HepG2 (cell line): ENCODE data around the gene HTRA2. TPM values are rescaled to one million over a fixed set of nuclear protein-coding genes. Genes with fewer than 3 reads are reported as not detected.

Source experiments
- CEBPB ChIP-seq: IDR thresholded peaks from 2 replicates; pipeline ENCODE4 v1.6.1; 2011; ENCODE audit warnings: low read depth, low read length, improper control_type of control experiment, borderline replicate concordance
- ERF ChIP-seq: IDR thresholded peaks from 2 replicates; pipeline ENCODE4 v1.6.1; 2018; ENCODE audit warnings: missing biosample characterization, missing genetic modification reagents
- GATAD1 ChIP-seq: IDR thresholded peaks from 2 replicates; pipeline ENCODE4 v1.6.1; 2016; ENCODE audit warnings: missing genetic modification reagents, missing compliant biosample characterization
- GMEB2 ChIP-seq: IDR thresholded peaks from 2 replicates; pipeline ENCODE4 v1.6.1; 2016; ENCODE audit warnings: missing biosample characterization, missing genetic modification reagents, low read depth
- JARID2 ChIP-seq: sonication (generic); formaldehyde crosslinking; IDR thresholded peaks from 2 replicates; pipeline ENCODE4 v1.8.1; 2023; ENCODE audit warnings: missing genetic modification reagents, inconsistent platforms; ENCODE audit not compliant: insufficient replicate concordance
- KLF16 ChIP-seq, 2 experiments: sonication (generic) in 1 of 2; formaldehyde crosslinking in 1 of 2; IDR thresholded peaks; 2 replicates each; pipeline versions ENCODE4 v1.6.1 to v1.8.0; 2016 to 2023; ENCODE audit warnings: missing genetic modification reagents in 2 of 2, missing compliant biosample characterization in 1 of 2
- LCORL ChIP-seq, 2 experiments: fragments of 450-650 bp in 1 of 2; sonication (generic) in 1 of 2; formaldehyde crosslinking in 1 of 2; IDR thresholded peaks; 2 replicates each; pipeline versions ENCODE4 v1.5.0 to v1.6.1; 2017 to 2020; ENCODE audit warnings: antibody characterized with exemption in 1 of 2, missing genetic modification reagents in 1 of 2
- MBD4 ChIP-seq: IDR thresholded peaks from 2 replicates; pipeline ENCODE4 v1.6.1; 2012; ENCODE audit warnings: low read length, inconsistent platforms, borderline replicate concordance
- NFYC ChIP-seq: IDR thresholded peaks from 2 replicates; pipeline ENCODE4 v1.6.1; 2016; ENCODE audit warnings: missing genetic modification reagents, missing compliant biosample characterization
- RARA ChIP-seq: IDR thresholded peaks from 2 replicates; pipeline ENCODE4 v1.6.1; 2016; ENCODE audit warnings: missing genetic modification reagents, missing compliant biosample characterization
- SETDB1 ChIP-seq: sonication (generic); formaldehyde crosslinking; IDR thresholded peaks from 2 replicates; pipeline ENCODE4 v1.5.1; 2020; ENCODE audit warnings: missing genetic modification reagents, mild to moderate bottlenecking, borderline replicate concordance
- SMAD9 ChIP-seq: sonication (generic); formaldehyde crosslinking; IDR thresholded peaks from 2 replicates; pipeline ENCODE4 v1.5.1; 2020; ENCODE audit warnings: mild to moderate bottlenecking, missing genetic modification reagents
- SRY ChIP-seq: sonication (generic); formaldehyde crosslinking; IDR thresholded peaks from 2 replicates; pipeline ENCODE4 v1.8.0; 2022; ENCODE audit warnings: mild to moderate bottlenecking, missing genetic modification reagents
- THYN1 ChIP-seq: sonication (generic); formaldehyde crosslinking; IDR thresholded peaks from 2 replicates; pipeline ENCODE4 v1.8.1; 2023; ENCODE audit warnings: low read depth, mild to moderate bottlenecking, moderate library complexity, missing genetic modification reagents, borderline replicate concordance
- ZBTB34 ChIP-seq: sonication (generic); formaldehyde crosslinking; IDR thresholded peaks from 2 replicates; pipeline ENCODE4 v1.8.0; 2022; ENCODE audit warnings: mild to moderate bottlenecking, missing genetic modification reagents
- ZKSCAN1 ChIP-seq: fragments of 150-350 bp; IDR thresholded peaks from 2 replicates; pipeline ENCODE4 v1.6.1; 2014; ENCODE audit warnings: low read length
- ZMYM2 ChIP-seq: sonication (generic); formaldehyde crosslinking; IDR thresholded peaks from 2 replicates; pipeline ENCODE4 v1.8.0; 2022; ENCODE audit warnings: mild to moderate bottlenecking, missing genetic modification reagents
- ZNF431 ChIP-seq: sonication (generic); formaldehyde crosslinking; IDR thresholded peaks from 2 replicates; pipeline ENCODE4 v1.9.0; 2022; ENCODE audit warnings: missing genetic modification reagents, low read depth, mild to moderate bottlenecking, borderline replicate concordance
- ZNF543 ChIP-seq: sonication (generic); formaldehyde crosslinking; IDR thresholded peaks from 2 replicates; pipeline ENCODE4 v1.4.0; 2020; ENCODE audit warnings: mild to moderate bottlenecking, missing genetic modification reagents
- ZNF549 ChIP-seq: sonication (generic); formaldehyde crosslinking; IDR thresholded peaks from 2 replicates; pipeline ENCODE4 v1.5.0; 2020; ENCODE audit warnings: missing genetic modification reagents
- ZNF562 ChIP-seq: sonication (generic); formaldehyde crosslinking; IDR thresholded peaks from 2 replicates; pipeline ENCODE4 v1.8.0; 2022; ENCODE audit warnings: missing genetic modification reagents, borderline replicate concordance
- ZNF563 ChIP-seq: sonication (generic); formaldehyde crosslinking; IDR thresholded peaks from 2 replicates; pipeline ENCODE4 v1.8.0; 2022; ENCODE audit warnings: mild to moderate bottlenecking, moderate library complexity, missing genetic modification reagents
- ZNF615 ChIP-seq: sonication (generic); formaldehyde crosslinking; IDR thresholded peaks from 2 replicates; pipeline ENCODE4 v1.5.0; 2020; ENCODE audit warnings: mild to moderate bottlenecking, missing genetic modification reagents, borderline replicate concordance
- ZNF619 ChIP-seq: sonication (generic); formaldehyde crosslinking; IDR thresholded peaks from 2 replicates; pipeline ENCODE4 v1.4.0; 2020; ENCODE audit warnings: mild to moderate bottlenecking, missing genetic modification reagents
- ZNF788 ChIP-seq: sonication (generic); formaldehyde crosslinking; IDR thresholded peaks from 2 replicates; pipeline ENCODE4 v1.5.0; 2020; ENCODE audit warnings: mild to moderate bottlenecking, missing genetic modification reagents, borderline replicate concordance
- ZNF841 ChIP-seq: sonication (generic); formaldehyde crosslinking; IDR thresholded peaks from 2 replicates; pipeline ENCODE4 v1.8.1; 2023; ENCODE audit warnings: missing genetic modification reagents, borderline replicate concordance
- ZNF850 ChIP-seq: sonication (generic); formaldehyde crosslinking; conservative IDR thresholded peaks from 2 replicates; pipeline ENCODE4 v1.9.0; 2021; ENCODE audit warnings: mild to moderate bottlenecking, missing genetic modification reagents
- polyA plus RNA-seq, 8 experiments: library from polyadenylated mRNA; depleted of rRNA in 3 of 8; stranded (reverse) in 7 of 8; unstranded in 1 of 8; fragments of >200 nt; fragmentation: Illumina TruSeq in 4 of 8; extraction: Trizol in 4 of 8; gene quantifications; 2 replicates each; pipeline versions ENCODE4 v1.2.1 to v1.2.3, GENCODE V29; 2011 to 2016; ENCODE audit warnings: low read depth in 4 of 8, missing spikeins in 1 of 8, mixed read lengths in 1 of 8; ENCODE audit not compliant: insufficient read depth in 1 of 8
- total RNA-seq, 5 experiments: library from RNA; depleted of rRNA; stranded (reverse); fragments of >200 nt; fragmentation: Illumina TruSeq; extraction: Trizol; gene quantifications; 2 replicates each; pipeline ENCODE4 v1.2.3, GENCODE V29; 2016; ENCODE audit warnings: low read depth in 1 of 5
- TF ChIP-seq, protein P1 (sequence below): sonication (generic); formaldehyde crosslinking; IDR thresholded peaks from 2 replicates; pipeline ENCODE4 v1.8.1; 2023; ENCODE audit warnings: missing genetic modification reagents, mild to moderate bottlenecking, borderline replicate concordance

HTRA2 gene
- total and polyA plus RNA-seq, 2 of the 13 experiments (the other 11 are each of a cell fraction or from before 2014, with no cell fraction given) = 47.7 to 50.3 TPM

DNA sequence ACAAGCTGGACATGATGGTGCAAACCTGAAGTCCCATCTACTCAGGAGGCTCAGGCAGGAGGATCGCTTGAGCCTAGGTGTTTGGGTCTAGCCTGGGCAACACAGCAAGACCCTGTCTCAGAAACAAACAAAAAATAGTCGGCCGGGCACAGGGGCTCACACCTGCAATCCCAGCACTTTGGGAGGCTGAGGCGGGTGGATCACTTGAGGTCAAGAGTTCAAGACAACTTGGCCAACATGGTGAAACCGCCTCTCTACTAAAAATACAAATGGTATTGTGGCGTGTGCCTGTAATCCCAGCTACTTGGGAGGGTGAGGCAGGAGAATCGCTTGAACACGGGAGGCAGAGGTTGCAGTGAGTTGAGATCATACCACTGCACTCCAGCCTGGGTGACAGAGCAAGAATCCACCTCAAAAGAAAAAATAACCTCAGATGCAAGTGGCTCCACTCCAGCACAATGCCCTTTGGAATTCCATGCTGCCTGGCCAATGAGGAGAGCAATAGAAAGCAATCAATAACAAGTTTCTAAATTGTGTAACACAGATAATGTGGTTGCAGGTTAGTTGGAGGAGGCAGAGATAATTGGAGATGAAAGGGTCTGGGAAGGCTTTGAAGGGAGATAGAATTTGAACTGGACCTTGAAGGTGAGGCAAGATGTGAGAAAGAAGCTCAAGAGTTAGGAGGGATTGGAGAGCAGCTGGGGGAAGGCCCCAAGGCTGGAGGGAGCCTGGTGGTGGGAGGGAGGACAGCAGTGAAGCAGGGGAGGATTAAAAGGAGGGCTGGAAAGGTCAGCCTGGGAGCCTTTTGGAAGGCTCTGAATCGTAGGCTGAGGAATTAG is 40.9 kb upstream of the HTRA2 start (continued):
- TF ChIP-seq GMEB2 (CRISPR knock-in tag) (no peak), SRY (CRISPR knock-in tag) (no peak), LCORL (IDR thresholded peaks at IDR 0.05) (peak; percentile 83), LCORL (CRISPR knock-in tag; IDR thresholded peaks at IDR 0.05) (peak; percentile 86), ZNF788 (peak; percentile 16; the same call in 1 of the 2 replicates), CEBPB (peak; percentile 95), ZNF562 (0 out of 2 replicates have a peak, but pooled peaks have one; percentile 25), MBD4 (no peak), ZNF850 (CRISPR knock-in tag) (no peak), ZNF841 (peak; percentile 86), ERF (CRISPR knock-in tag) (0 out of 2 replicates have a peak, but pooled peaks have one; percentile 34), ZMYM2 (peak; percentile 26; the same call in 1 of the 2 replicates), JARID2 (CRISPR knock-in tag) (no peak), ZNF563 (no peak), ZNF543 (CRISPR knock-in tag) (no peak), ZBTB34 (CRISPR knock-in tag) (peak; percentile 91; the same call in 1 of the 2 replicates), ZNF615 (CRISPR knock-in tag) (no peak), ZKSCAN1 (0 out of 2 replicates have a peak, but pooled peaks have one; percentile 10), ZNF431 (CRISPR knock-in tag) (no peak; the same call in 1 of the 2 replicates), GATAD1 (CRISPR knock-in tag) (peak; percentile 20; the same call in 1 of the 2 replicates), RARA (peak; percentile 86), ZNF549 (CRISPR knock-in tag) (no peak), THYN1 (CRISPR knock-in tag) (0 out of 2 replicates have a peak, but pooled peaks have one; percentile 76), KLF16 (CRISPR knock-in tag; IDR thresholded peaks at IDR 0.05) (peak in 1 of 2 experiments; percentile 70; a peak in 1 of 4 replicates), SMAD9 (CRISPR knock-in tag) (no peak), NFYC (CRISPR knock-in tag) (peak; percentile 74), ZNF619 (peak; percentile 67; the same call in 1 of the 2 replicates), SETDB1 (CRISPR knock-in tag) (no peak)
- TF ChIP-seq, protein P1, sequence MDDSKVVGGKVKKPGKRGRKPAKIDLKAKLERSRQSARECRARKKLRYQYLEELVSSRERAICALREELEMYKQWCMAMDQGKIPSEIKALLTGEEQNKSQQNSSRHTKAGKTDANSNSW (CRISPR knock-in tag) = no peak
